ENCODE measurements around the gene MARCHF10.

- TF ChIP-seq ZNF274 (IDR thresholded peaks at IDR 0.05; ENCODE audit: low read depth, low read length) (no peak), YY1 (IDR thresholded peaks at IDR 0.05; ENCODE audit: insufficient read depth, insufficient read length) (no peak)
These were observed 49.4 kb upstream of the MARCHF10 start for GRCh38 chr17:62857526-62857925.

All from NT2/D1 (cell line).